ENCODE data around the gene RGS14.

GRCh38 chr5:177308740-177309139 is 49.0 kb upstream of the RGS14 start:
- TF ChIP-seq POLR2A (IDR thresholded peaks at IDR 0.05) (no peak), CTCF (IDR thresholded peaks at IDR 0.05) (no peak), EP300 (IDR thresholded peaks at IDR 0.05) (no peak)
